GM12878 (cell line): ENCODE results near the gene LRRC27. TPM values are rescaled to one million over a fixed set of nuclear protein-coding genes. Genes with fewer than 3 reads are reported as not detected.

ENCODE experiments used
- ATAC-seq: fragments of 200-7000 bp; cut with Tn5 transposase; 3 replicates; pipeline ENCODE4 v1.9.1; 2020; ENCODE audit warnings: mild to moderate bottlenecking, moderate library complexity
- BruUV-seq: library from RNA; stranded (reverse); fragments of 400-500 nt; replicated peaks from 2 replicates; lab custom pipeline; 2021; lab: Mats Ljungman, UMichigan
- CTCF ChIA-PET: fragments of 300-600 bp; sonication (Branson Sonifier 250); formaldehyde crosslinking; extraction: SDS; loops from one replicate; lab custom pipeline; 2021; ENCODE audit warnings: inconsistent platforms; lab: Yijun Ruan, JAX
- POLR2A ChIA-PET: fragments of 350-600 bp; formaldehyde crosslinking; extraction: SDS; loops from one replicate; lab custom pipeline; 2021; ENCODE audit warnings: inconsistent platforms; lab: Charles Lee
- RAD21 ChIA-PET: fragments of 300-600 bp; sonication (Branson Sonifier 250); formaldehyde crosslinking; loops from one replicate; lab custom pipeline; 2023; ENCODE audit warnings: antibody characterized with exemption; ENCODE audit not compliant: unreplicated experiment; lab: Charles Lee
- SMC1A ChIA-PET: fragments of 300-600 bp; sonication (Branson Sonifier 250); formaldehyde crosslinking; loops from one replicate; lab custom pipeline; 2023; ENCODE audit not compliant: unreplicated experiment, uncharacterized antibody; lab: Charles Lee
- DNase-seq: peaks from one replicate; pipeline ENCODE4 v3.0.0-alpha.2; 2011; ENCODE audit warnings: low read depth, low spot score
- FAIRE-seq: peaks from 3 replicates; lab custom pipeline; 2011; peaks lifted over from hg19 to GRCh38; lab: Jason Lieb, UNC
- H2AFZ ChIP-seq: 2 replicates; pipeline ENCODE4 v1.6.0; 2011; ENCODE audit warnings: low read depth, low read length, control low read depth; ENCODE audit not compliant: control insufficient read depth
- H3K27ac ChIP-seq: 2 replicates; pipeline ENCODE4 v1.5.1; 2011; ENCODE audit warnings: control low read depth; ENCODE audit not compliant: control insufficient read depth, insufficient read depth
- H3K27me3 ChIP-seq, 2 experiments: replicated peaks in 1 of 2; 2 replicates each; pipeline versions ENCODE4 v1.6.0 to v1.6.1; 2011; ENCODE audit warnings: low read length in 1 of 2; ENCODE audit not compliant: control insufficient read depth in 2 of 2, insufficient read depth in 2 of 2
- H3K36me3 ChIP-seq, 2 experiments: 2 replicates each; pipeline ENCODE4 v1.5.1; 2011; ENCODE audit warnings: low read length in 1 of 2; ENCODE audit not compliant: control insufficient read depth in 2 of 2, insufficient read depth in 2 of 2
- H3K4me1 ChIP-seq: 2 replicates; pipeline ENCODE4 v1.6.1; 2011; ENCODE audit warnings: mild to moderate bottlenecking, low read length, moderate library complexity, mixed read lengths; ENCODE audit not compliant: control insufficient read depth, insufficient read depth
- H3K4me2 ChIP-seq: 2 replicates; pipeline ENCODE4 v1.6.0; 2011; ENCODE audit warnings: control low read depth; ENCODE audit not compliant: control insufficient read depth, insufficient read depth
- H3K4me3 ChIP-seq: fragments of 200-600 bp; sonication (generic); 2 replicates; pipeline ENCODE4 v1.5.1; 2016
- H3K79me2 ChIP-seq: 2 replicates; pipeline ENCODE4 v1.6.0; 2011; ENCODE audit warnings: low read length; ENCODE audit not compliant: control insufficient read depth, insufficient read depth
- H3K9ac ChIP-seq: 2 replicates; pipeline ENCODE4 v1.8.0; 2011; ENCODE audit warnings: low read length, control low read depth, mixed read lengths; ENCODE audit not compliant: control insufficient read depth, insufficient read depth
- H3K9me3 ChIP-seq: replicated peaks from 3 replicates; pipeline ENCODE4 v1.5.1; 2011; ENCODE audit warnings: mild to moderate bottlenecking, low read length; ENCODE audit not compliant: control insufficient read depth, insufficient read depth
- H4K20me1 ChIP-seq: 2 replicates; pipeline ENCODE4 v1.6.0; 2011; ENCODE audit not compliant: control insufficient read depth, insufficient read depth
- ASH2L ChIP-seq: fragments of 300-600, 200-600 bp; sonication (generic); IDR thresholded peaks from 2 replicates; pipeline ENCODE4 v1.6.1; 2017; ENCODE audit warnings: low read depth, mild to moderate bottlenecking, borderline replicate concordance
- ATF7 ChIP-seq: fragments of 450-650 bp; IDR thresholded peaks from 2 replicates; pipeline ENCODE4 v1.6.1; 2016; ENCODE audit warnings: low read depth, mild to moderate bottlenecking
- ETV6 ChIP-seq, 2 experiments: fragments of 450-650 bp in 1 of 2; IDR thresholded peaks in 1 of 2; conservative IDR thresholded peaks in 1 of 2; 2 replicates each; pipeline ENCODE4 v1.6.1; 2014; ENCODE audit warnings: antibody characterized with exemption in 1 of 2, borderline replicate concordance in 1 of 2, low read depth in 1 of 2, mild to moderate bottlenecking in 1 of 2, moderate library complexity in 1 of 2
- NR2C1 ChIP-seq: fragments of 450-650 bp; IDR thresholded peaks from 2 replicates; pipeline ENCODE4 v1.6.1; 2017; ENCODE audit warnings: antibody characterized with exemption, mild to moderate bottlenecking, moderate library complexity
- POU2F2 ChIP-seq: IDR thresholded peaks from 3 replicates; pipeline ENCODE4 v1.6.1; 2011; ENCODE audit warnings: low read depth, mild to moderate bottlenecking, low read length, borderline replicate concordance
- RFX5 ChIP-seq: IDR thresholded peaks from 2 replicates; pipeline ENCODE4 v1.6.1; 2011; ENCODE audit warnings: low read depth, low read length, improper control_type of control experiment
- STAT3 ChIP-seq: IDR thresholded peaks from 2 replicates; pipeline ENCODE4 v1.6.1; 2011; ENCODE audit warnings: low read depth, low read length, improper control_type of control experiment
- ZNF274 ChIP-seq: IDR thresholded peaks from one replicate; pipeline ENCODE4 v1.8.0; 2011; ENCODE audit not compliant: insufficient read length, insufficient read depth
- WGBS: methylation state at CpG from one replicate; pipeline ENCODE4 v1.1.6; 2016; ENCODE audit warnings: low lambda C conversion rate; ENCODE audit not compliant: insufficient replicate concordance, insufficient coverage; ENCODE audit errors: missing lambda C conversion rate; 5-methylcytosine and 5-hydroxymethylcytosine counted together
- in situ Hi-C: fragments of 300-500 bp; cut with MboI; formaldehyde crosslinking; loops from 9 replicates; pipeline ENCODE4 v1.14.3; 2018; ENCODE audit warnings: mixed read lengths
- intact Hi-C: fragments of 100-400 bp; cut with micrococcal nuclease; formaldehyde crosslinking; loops from one replicate; pipeline ENCODE4 v1.14.2; 2022; ENCODE audit not compliant: unreplicated experiment
- polyA plus RNA-seq, 11 experiments: library from polyadenylated mRNA; depleted of rRNA in 4 of 11; unstranded in 6 of 11; stranded (reverse) in 5 of 11; fragments of >200 nt; fragmentation: Nextera tagmentation in 4 of 11; fragmentation: Illumina TruSeq in 1 of 11; extraction: Ambion mirVana in 4 of 11; extraction: Trizol in 1 of 11; gene quantifications; 1 replicate in 1 of 11; 2 replicates in 10 of 11; pipeline versions ENCODE4 v1.2.1 to v1.2.3, GENCODE V29; 2011 to 2016; ENCODE audit warnings: inconsistent platforms in 2 of 11, missing spikeins in 2 of 11, low read depth in 1 of 11
- total RNA-seq, 4 experiments: library from RNA; depleted of rRNA in 3 of 4; stranded (reverse); fragments of >200 nt in 3 of 4; fragmentation: Illumina TruSeq in 1 of 4; extraction: Trizol in 1 of 4; gene quantifications; 2 replicates each; pipeline versions ENCODE4 v1.2.1 to v1.2.3, GENCODE V29; 2013 to 2021

The LRRC27 gene
- total and polyA plus RNA-seq, 10 of the 15 experiments (the other 5 are each of a cell fraction or from before 2014, with no cell fraction given), result 0.48 to 6.9 (median 4.7) TPM

DNA sequence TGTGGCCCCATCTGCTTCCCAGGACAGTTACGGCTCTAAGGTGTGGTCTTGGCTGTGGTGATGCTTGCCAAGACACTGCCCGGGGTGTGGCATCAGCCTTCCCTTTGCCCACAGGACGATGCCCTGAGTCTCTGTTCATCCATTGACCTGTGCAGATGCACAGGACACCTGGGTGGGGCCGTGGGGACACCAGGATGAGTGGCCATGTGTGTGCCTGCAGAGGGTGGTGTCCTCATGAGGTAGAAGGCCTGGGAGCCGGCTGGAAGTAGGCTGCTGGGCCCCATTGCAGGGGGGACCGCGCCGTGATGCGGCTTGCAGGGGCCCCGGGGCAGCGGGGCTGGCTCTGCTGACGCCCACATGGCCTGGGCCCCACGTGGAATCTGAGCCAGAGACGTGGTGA, 42.6 kb downstream of the LRRC27 start:
- Histone ChIP-seq H3K9me3 (no peaks in the 10 kb centered on the region), H3K4me1 (no peaks in the 10 kb centered on the region), H3K27ac (no peak overlapping the region), H2AFZ (no peak overlapping the region), H3K36me3 (no peaks in the 10 kb centered on the region), H3K79me2 (no peaks in the 10 kb centered on the region), H3K9ac (no peak overlapping the region), H4K20me1 (no peaks in the 10 kb centered on the region), H3K27me3 (no peaks in the 10 kb centered on the region; a peak in 1 of 4 replicates), H3K4me3 (no peak overlapping the region), H3K4me2 (no peak overlapping the region)
- WGBS, result 52% methylated on average over 14 of the region's 14 CpGs
- ChIA-PET POLR2A (no interaction called here), CTCF (no interaction called here), SMC1A (no interaction called here), RAD21 (no interaction called here)
- intact Hi-C loops, result no loop called here
- no peak for ATAC-seq
- FAIRE-seq, result no peak
- in situ Hi-C loops, result no loop called here
- no peak for DNase-seq
- no peak for TF ChIP-seq POU2F2
- no TSS peak for BruUV-seq

DNA sequence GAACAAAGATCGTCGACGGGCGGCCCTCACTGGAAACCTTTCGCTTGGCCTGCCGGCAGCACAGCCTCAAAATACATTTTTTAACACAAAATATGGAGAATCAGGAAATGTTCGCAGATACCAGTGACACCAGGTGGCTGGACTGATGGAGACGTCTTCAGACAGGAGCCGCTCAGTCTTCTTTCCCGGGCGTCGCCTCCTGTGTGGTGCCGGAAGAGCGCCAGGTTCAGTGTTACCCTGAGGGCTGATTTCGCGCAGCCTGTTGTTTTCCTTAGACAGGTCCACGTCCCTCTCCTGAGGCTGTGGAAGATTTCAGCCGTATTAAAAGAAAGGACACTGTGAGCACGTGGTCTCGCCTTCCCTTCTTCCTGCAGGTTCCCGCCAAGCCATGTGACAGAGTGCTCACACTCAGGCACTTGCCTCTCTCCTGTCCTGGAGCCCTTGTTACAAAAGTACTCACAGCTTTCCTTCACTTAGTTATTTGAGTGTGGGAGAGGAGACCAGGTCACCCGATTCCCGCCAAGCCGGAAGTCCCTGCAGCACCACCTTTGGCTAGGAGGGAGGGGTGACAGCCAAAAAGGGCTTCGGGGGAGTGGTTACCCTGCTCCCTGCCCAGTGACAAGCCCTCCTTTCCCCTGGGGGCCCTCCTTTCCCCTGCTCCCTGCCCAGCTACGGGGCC, 43.3 kb downstream of the LRRC27 start:
- intact Hi-C loops, result no loop called here
- Histone ChIP-seq H3K9me3 (no peaks in the 10 kb centered on the region), H3K4me2 (no peak overlapping the region), H3K4me3 (no peak overlapping the region), H3K36me3 (no peaks in the 10 kb centered on the region), H2AFZ (no peak overlapping the region), H4K20me1 (no peaks in the 10 kb centered on the region), H3K79me2 (no peaks in the 10 kb centered on the region), H3K4me1 (no peaks in the 10 kb centered on the region), H3K27ac (no peak overlapping the region), H3K9ac (no peak overlapping the region), H3K27me3 (no peaks in the 10 kb centered on the region; a peak in 1 of 4 replicates)
- 69% methylated on average over 26 of the region's 26 CpGs for WGBS
- in situ Hi-C loops, result no loop called here
- ATAC-seq (no peak), DNase-seq (no peak), FAIRE-seq (no peak)
- TF ChIP-seq STAT3 (no peak), ATF7 (no peak), ASH2L (no peak), ETV6 (conservative IDR thresholded peaks at IDR 0.05 in 1 of 2, IDR thresholded peaks at IDR 0.05 in 1 of 2; ENCODE audit: borderline replicate concordance in 1 of 2, low read depth in 1 of 2) (no peak), RFX5 (no peak), ZNF274 (no peak), NR2C1 (no peak)
- BruUV-seq, result no TSS peak
- RAD21 ChIA-PET, result no interaction called here
- SMC1A ChIA-PET, result no interaction called here
- CTCF ChIA-PET, result no interaction called here
- POLR2A ChIA-PET, result no interaction called here
